RWPE1 (cell line): ENCODE results near the gene SERINC4.
A peak's percentile ranks its signal among the peaks of the same experiment; 100 is the strongest.

ENCODE experiments used
- CTCF ChIA-PET: fragments of 350-600 bp; sonication (Branson Sonifier 250); formaldehyde crosslinking; extraction: SDS; loops from one replicate; lab custom pipeline; 2021; lab: Yijun Ruan, JAX
- POLR2A ChIA-PET: fragments of 400-600 bp; formaldehyde crosslinking; extraction: SDS; loops from one replicate; lab custom pipeline; 2020; ENCODE audit warnings: antibody characterized with exemption; ENCODE audit not compliant: low non-redundant PET; lab: Yijun Ruan, JAX
- DNase-seq: peaks from one replicate; pipeline ENCODE4 v3.0.0; 2012; ENCODE audit warnings: low spot score
- H3K27ac ChIP-seq: fragments of 450-650 bp; 2 replicates; pipeline ENCODE4 v1.5.1; 2017
- TF ChIP-seq, protein P1 (sequence below): fragments of 450-650 bp; conservative IDR thresholded peaks from 2 replicates; pipeline ENCODE4 v1.5.1; 2017; ENCODE audit warnings: low read depth, mild to moderate bottlenecking

The SERINC4 gene

DNA sequence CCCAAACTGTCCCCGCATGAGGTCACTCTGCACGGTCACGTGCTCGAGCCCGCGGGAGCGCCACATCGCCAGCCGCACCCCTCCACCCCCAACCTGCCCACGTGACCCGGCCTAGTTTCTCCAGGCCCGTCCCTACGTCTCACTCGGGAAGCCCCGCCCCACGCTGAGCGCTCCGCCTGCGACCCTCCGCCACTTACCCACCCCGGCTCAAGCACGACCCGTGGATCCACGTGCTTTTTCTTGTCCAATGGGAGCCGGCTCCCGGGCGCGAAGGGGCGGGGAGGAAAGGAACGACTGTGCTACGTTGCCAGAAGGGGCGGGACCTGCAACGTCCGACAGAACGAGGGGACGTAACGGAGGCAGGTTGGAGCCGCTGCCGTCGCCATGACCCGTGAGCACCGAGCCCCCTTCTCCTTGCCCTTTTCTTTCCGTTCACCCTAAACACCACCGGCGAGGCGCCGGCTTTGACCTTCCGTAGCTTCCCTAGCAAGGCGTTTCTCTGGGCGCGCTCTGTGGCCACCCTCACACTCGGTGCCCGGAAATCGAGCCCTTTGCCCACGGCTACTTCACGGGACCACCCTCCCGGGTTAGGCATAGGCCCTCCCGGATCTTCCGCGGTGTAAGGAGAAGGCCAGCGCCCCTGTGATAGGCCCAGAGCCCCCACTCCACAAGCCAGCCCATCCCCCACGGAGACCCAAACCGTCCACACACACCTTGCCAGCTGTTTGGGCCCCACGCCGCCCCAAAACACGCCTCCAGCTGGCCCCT lies 7.8 kb downstream of the SERINC4 start, which contains the start of gene SERF2:
Gene SERF2 (plus strand): TSS at position 328 of the 768 bp plus-strand sequence. CDS start 57 bp downstream, at position 385.
- peak; percentile 100 for DNase-seq
- ChIA-PET CTCF (interaction anchor here (0.6 to 1.2 kb wide), 2 partner anchors 10 to 11 kb away, joined by 3 read pairs; no protein-coding TSS in a partner anchor), POLR2A (interaction anchor here (0.7 kb wide), 1 partner anchor 11 kb away, joined by 3 read pairs; no protein-coding TSS in a partner anchor)
- H3K27ac ChIP-seq, result peak within 1 kb of the TSS; percentile 87
- TF ChIP-seq, protein P1, sequence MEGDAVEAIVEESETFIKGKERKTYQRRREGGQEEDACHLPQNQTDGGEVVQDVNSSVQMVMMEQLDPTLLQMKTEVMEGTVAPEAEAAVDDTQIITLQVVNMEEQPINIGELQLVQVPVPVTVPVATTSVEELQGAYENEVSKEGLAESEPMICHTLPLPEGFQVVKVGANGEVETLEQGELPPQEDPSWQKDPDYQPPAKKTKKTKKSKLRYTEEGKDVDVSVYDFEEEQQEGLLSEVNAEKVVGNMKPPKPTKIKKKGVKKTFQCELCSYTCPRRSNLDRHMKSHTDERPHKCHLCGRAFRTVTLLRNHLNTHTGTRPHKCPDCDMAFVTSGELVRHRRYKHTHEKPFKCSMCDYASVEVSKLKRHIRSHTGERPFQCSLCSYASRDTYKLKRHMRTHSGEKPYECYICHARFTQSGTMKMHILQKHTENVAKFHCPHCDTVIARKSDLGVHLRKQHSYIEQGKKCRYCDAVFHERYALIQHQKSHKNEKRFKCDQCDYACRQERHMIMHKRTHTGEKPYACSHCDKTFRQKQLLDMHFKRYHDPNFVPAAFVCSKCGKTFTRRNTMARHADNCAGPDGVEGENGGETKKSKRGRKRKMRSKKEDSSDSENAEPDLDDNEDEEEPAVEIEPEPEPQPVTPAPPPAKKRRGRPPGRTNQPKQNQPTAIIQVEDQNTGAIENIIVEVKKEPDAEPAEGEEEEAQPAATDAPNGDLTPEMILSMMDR, result no peak

- CTCF ChIA-PET, result interaction anchor here (1.1 kb wide), 1 partner anchor 12 kb away, joined by 3 read pairs; the partner anchor contains the start of gene ELL3
- H3K27ac ChIP-seq, result peak overlapping the region; percentile 87
- TF ChIP-seq, protein P1, result no peak
- no peak for DNase-seq
- POLR2A ChIA-PET, result no interaction called here
Observed at GRCh38 chr15:43789409-43789808, 10.6 kb downstream of the SERINC4 start.

- TF ChIP-seq, protein P1, result no peak
- ChIA-PET POLR2A (no interaction called here), CTCF (no interaction called here)
- no peak for DNase-seq
- no peak overlapping the region for H3K27ac ChIP-seq
Observed at GRCh38 chr15:43779016-43779415, 21.0 kb downstream of the SERINC4 start.

DNA sequence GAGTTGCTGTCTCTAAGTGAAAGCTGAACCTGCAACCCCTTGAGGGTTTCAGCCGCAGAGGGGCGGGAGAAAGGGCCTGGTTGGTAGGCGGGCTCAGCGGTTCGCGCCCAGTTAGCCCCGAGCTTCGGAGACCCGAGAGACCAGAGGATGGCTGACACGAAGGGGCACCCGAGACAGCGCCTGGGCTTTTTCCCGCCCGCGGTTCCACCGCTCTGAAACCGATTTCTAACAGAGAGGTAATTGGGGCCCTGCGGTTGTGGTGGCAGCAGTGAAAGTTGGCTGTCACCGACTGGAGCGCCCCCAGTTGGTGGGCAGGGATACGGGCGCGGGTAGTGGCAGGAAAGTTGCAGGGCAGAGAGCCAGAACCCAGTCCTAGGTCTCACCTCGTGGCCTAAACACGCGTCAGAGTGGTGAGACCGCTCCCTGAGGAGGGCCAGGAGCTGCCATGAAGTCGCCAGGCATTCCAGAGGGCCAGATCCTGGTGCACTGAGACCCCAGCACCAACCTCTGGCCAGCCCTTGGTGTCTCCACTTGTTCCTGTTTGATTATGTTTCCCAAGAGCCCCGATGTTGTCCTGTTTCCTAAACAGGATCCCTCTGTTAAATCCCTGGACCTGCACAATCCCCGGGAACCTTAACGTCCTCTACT lies 22.6 kb downstream of the SERINC4 start:
- DNase-seq, result peak; percentile 65
- H3K27ac ChIP-seq, result peak overlapping the region; percentile 93
- TF ChIP-seq, protein P1, result peak; percentile 95
- POLR2A ChIA-PET, result interaction anchor here (0.5 to 1.0 kb wide), 3 partner anchors 9 to 34 kb away, joined by 4 to 10 read pairs (median 5); no protein-coding TSS in a partner anchor
- CTCF ChIA-PET, result interaction anchor here (0.6 to 1.7 kb wide), 3 partner anchors 13 to 394 kb away, joined by 3 to 5 read pairs (median 4); no protein-coding TSS in a partner anchor

DNA sequence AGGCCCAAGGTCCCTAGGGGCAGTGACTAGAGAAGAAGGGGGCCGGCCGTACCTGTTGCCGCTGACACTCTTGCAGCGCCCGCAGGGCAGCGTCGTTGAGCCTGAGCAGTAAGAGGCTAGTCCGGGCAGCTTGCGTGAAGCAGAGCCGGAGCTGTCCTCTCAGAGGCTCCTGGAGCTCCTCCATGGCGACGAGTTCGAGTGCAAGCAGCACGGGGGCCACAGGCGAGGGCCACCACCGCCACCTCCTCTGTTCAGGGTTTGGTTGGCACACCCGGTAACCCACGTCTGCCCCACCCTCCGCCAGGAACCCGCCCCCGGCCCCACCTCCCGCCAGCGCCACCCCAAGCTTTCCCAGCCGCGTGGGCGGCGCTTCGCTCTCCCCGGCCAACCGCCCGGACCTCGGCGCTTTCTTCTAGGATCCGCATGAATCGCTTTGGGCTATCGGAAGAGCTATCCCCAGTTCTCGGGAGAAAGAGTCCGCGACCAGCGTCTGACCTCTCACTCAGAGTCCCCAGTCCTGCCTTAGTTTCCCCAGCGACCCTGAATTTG lies 23.2 kb downstream of the SERINC4 start, which contains the start of gene ELL3:
Gene ELL3 (minus strand): TSS at position 249 of the 549 bp plus-strand sequence. CDS start 65 bp downstream, at position 184.
- peak; percentile 83 for DNase-seq
- TF ChIP-seq, protein P1, result no peak

More for the DNA sequence above, 23.2 kb downstream of the SERINC4 start, which contains the start of gene ELL3:
- H3K27ac ChIP-seq, result peak within 1 kb of the TSS; percentile 93
- ChIA-PET CTCF (interaction anchor here (0.6 to 1.7 kb wide), 3 partner anchors 13 to 394 kb away, joined by 3 to 5 read pairs (median 4); no protein-coding TSS in a partner anchor), POLR2A (interaction anchor here (0.5 to 1.0 kb wide), 4 partner anchors 9 to 33 kb away, joined by 3 to 10 read pairs (median 4); no protein-coding TSS in a partner anchor)
